Measurements from ENCODE around the gene FAM53A.
"Not testable (repeated sequence)": the region's sequence is repeated elsewhere in the genome, so short reads cannot be mapped to it uniquely, and the experiment has no call there.

The FAM53A gene

GRCh38 chr4:1640716-1641503, 43.2 kb downstream of the FAM53A start:
- DNase-seq (ENCODE audit: low spot score): not testable (repeated sequence)

- no peak for DNase-seq (ENCODE audit: low spot score)
Measured at GRCh38 chr4:1640190-1640589, 43.9 kb downstream of the FAM53A start.

- DNase-seq (ENCODE audit: low spot score): no peak
Measured at GRCh38 chr4:1639299-1639868, 44.7 kb downstream of the FAM53A start.

GRCh38 chr4:1638873-1639272, 45.2 kb downstream of the FAM53A start:
- DNase-seq (ENCODE audit: low spot score): no peak

GRCh38 chr4:1638272-1638598, 45.9 kb downstream of the FAM53A start:
- DNase-seq (ENCODE audit: low spot score): no peak

GRCh38 chr4:1637580-1638271, 46.4 kb downstream of the FAM53A start:
- DNase-seq (ENCODE audit: low spot score): no peak

- DNase-seq (ENCODE audit: low spot score): no peak
Measured at GRCh38 chr4:1636490-1637211, 47.5 kb downstream of the FAM53A start.

GRCh38 chr4:1635464-1635863, 48.6 kb downstream of the FAM53A start:
- no peak for DNase-seq (ENCODE audit: low spot score)

GRCh38 chr4:1633993-1634392, 50.1 kb downstream of the FAM53A start:
- no peak for DNase-seq (ENCODE audit: low spot score)

GRCh38 chr4:1632109-1633104, 51.7 kb downstream of the FAM53A start:
- no peak for DNase-seq (ENCODE audit: low spot score)

- DNase-seq (ENCODE audit: low spot score): no peak
Measured at GRCh38 chr4:1631136-1631535, 53.0 kb downstream of the FAM53A start.

- DNase-seq (ENCODE audit: low spot score): no peak
Measured at GRCh38 chr4:1630266-1630665, 53.8 kb downstream of the FAM53A start.

- DNase-seq (ENCODE audit: low spot score): no peak
Measured at GRCh38 chr4:1629699-1630083, 54.4 kb downstream of the FAM53A start.

GRCh38 chr4:1628892-1629698, 55.0 kb downstream of the FAM53A start:
- peak; percentile 91 for DNase-seq (ENCODE audit: low spot score)

GRCh38 chr4:1627417-1628313, 56.4 kb downstream of the FAM53A start:
- DNase-seq (ENCODE audit: low spot score): no peak

- no peak for DNase-seq (ENCODE audit: low spot score)
Measured at GRCh38 chr4:1626941-1627340, 57.2 kb downstream of the FAM53A start.

GRCh38 chr4:1626151-1626550, 58.0 kb downstream of the FAM53A start:
- DNase-seq (ENCODE audit: low spot score): no peak

GRCh38 chr4:1625600-1626138, 58.4 kb downstream of the FAM53A start:
- no peak for DNase-seq (ENCODE audit: low spot score)

- DNase-seq (ENCODE audit: low spot score): no peak
Measured at GRCh38 chr4:1624519-1624910, 59.6 kb downstream of the FAM53A start.

Measured in AG08396 (cell line).